Trophoblast cell (in vitro differentiated cells and primary cell): ENCODE data around the gene CIDEC.

Experiments used
- DNase-seq, 2 donors: peaks; one replicate each; pipeline ENCODE4 v3.0.0-alpha.2; 2016
- H2AFZ ChIP-seq: 2 replicates; pipeline ENCODE4 v1.6.1; 2013; ENCODE audit warnings: low read length, moderate library complexity, mild to moderate bottlenecking; ENCODE audit not compliant: insufficient read depth, poor library complexity
- H2AK5ac ChIP-seq: 2 replicates; pipeline ENCODE4 v1.6.1; 2013; ENCODE audit warnings: mild to moderate bottlenecking, low read length
- H2BK120ac ChIP-seq: 2 replicates; pipeline ENCODE4 v1.6.1; 2013; ENCODE audit warnings: low read length, mild to moderate bottlenecking, moderate library complexity; ENCODE audit not compliant: insufficient read depth, poor library complexity
- H2BK12ac ChIP-seq: 2 replicates; pipeline ENCODE4 v1.6.1; 2013; ENCODE audit warnings: mild to moderate bottlenecking, low read length, moderate library complexity
- H2BK5ac ChIP-seq: 2 replicates; pipeline ENCODE4 v1.6.1; 2013; ENCODE audit warnings: low read length, low read depth, moderate library complexity, mild to moderate bottlenecking; ENCODE audit not compliant: poor library complexity
- H3K14ac ChIP-seq: 2 replicates; pipeline ENCODE4 v1.6.1; 2013; ENCODE audit warnings: mild to moderate bottlenecking, low read length
- H3K18ac ChIP-seq: 2 replicates; pipeline ENCODE4 v1.6.1; 2013; ENCODE audit warnings: mild to moderate bottlenecking, low read length
- H3K23ac ChIP-seq: 2 replicates; pipeline ENCODE4 v1.6.1; 2013; ENCODE audit warnings: low read length
- H3K27ac ChIP-seq: 2 replicates; pipeline ENCODE4 v1.5.1; 2013; ENCODE audit warnings: low read depth, mild to moderate bottlenecking, inconsistent platforms, low read length, moderate library complexity
- H3K27me3 ChIP-seq: 2 replicates; pipeline ENCODE4 v1.6.1; 2013; ENCODE audit warnings: inconsistent platforms, mild to moderate bottlenecking, low read length, moderate library complexity; ENCODE audit not compliant: insufficient read depth
- H3K36me3 ChIP-seq, 2 experiments: 1 replicate in 1 of 2; 2 replicates in 1 of 2; pipeline ENCODE4 v1.6.1; 2013; ENCODE audit warnings: low read length in 2 of 2, mild to moderate bottlenecking in 2 of 2, moderate library complexity in 1 of 2; ENCODE audit not compliant: insufficient read depth in 2 of 2, control insufficient read depth in 1 of 2
- H3K4ac ChIP-seq: 2 replicates; pipeline ENCODE4 v1.6.1; 2013; ENCODE audit warnings: low read depth, mild to moderate bottlenecking, low read length, moderate library complexity
- H3K4me1 ChIP-seq, 2 experiments: 1 replicate in 1 of 2; 2 replicates in 1 of 2; pipeline ENCODE4 v1.6.1; 2013; ENCODE audit warnings: low read length in 2 of 2, mild to moderate bottlenecking in 2 of 2, moderate library complexity in 1 of 2; ENCODE audit not compliant: insufficient read depth in 2 of 2, control insufficient read depth in 1 of 2
- H3K4me2 ChIP-seq: 2 replicates; pipeline ENCODE4 v1.6.1; 2013; ENCODE audit warnings: inconsistent platforms, mild to moderate bottlenecking, low read length, moderate library complexity
- H3K4me3 ChIP-seq: 2 replicates; pipeline ENCODE4 v1.5.1; 2013; ENCODE audit warnings: mild to moderate bottlenecking, low read depth, low read length, inconsistent platforms
- H3K79me1 ChIP-seq: one replicate; pipeline ENCODE4 v1.6.1; 2013; ENCODE audit warnings: low read length
- H3K79me2 ChIP-seq: 2 replicates; pipeline ENCODE4 v1.6.1; 2013; ENCODE audit warnings: low read length, mild to moderate bottlenecking; ENCODE audit not compliant: control insufficient read depth, insufficient read depth, poor library complexity
- H3K9ac ChIP-seq: 2 replicates; pipeline ENCODE4 v1.6.1; 2013; ENCODE audit warnings: mild to moderate bottlenecking, low read length
- H3K9me3 ChIP-seq: 2 replicates; pipeline ENCODE4 v1.6.1; 2013; ENCODE audit warnings: low read depth, mild to moderate bottlenecking, control low read depth, inconsistent platforms, low read length; ENCODE audit not compliant: insufficient read depth
- H4K12ac ChIP-seq: 2 replicates; pipeline ENCODE4 v1.6.1; 2013; ENCODE audit warnings: low read depth, mild to moderate bottlenecking, low read length, moderate library complexity
- H4K8ac ChIP-seq: 2 replicates; pipeline ENCODE4 v1.6.1; 2013; ENCODE audit warnings: low read depth, mild to moderate bottlenecking, low read length, moderate library complexity
- H4K91ac ChIP-seq: one replicate; pipeline ENCODE4 v1.6.1; 2013; ENCODE audit warnings: low read depth, mild to moderate bottlenecking, low read length, moderate library complexity
- WGBS: extraction: QIAGEN DNeasy Blood & Tissue Kit; methylation state at CpG from one replicate; pipeline ENCODE4 v1.1.7; 2013; ENCODE audit warnings: missing lambda C conversion rate; ENCODE audit not compliant: insufficient read length, insufficient coverage; ENCODE audit errors: extremely low coverage; 5-methylcytosine and 5-hydroxymethylcytosine counted together

CIDEC gene

DNA sequence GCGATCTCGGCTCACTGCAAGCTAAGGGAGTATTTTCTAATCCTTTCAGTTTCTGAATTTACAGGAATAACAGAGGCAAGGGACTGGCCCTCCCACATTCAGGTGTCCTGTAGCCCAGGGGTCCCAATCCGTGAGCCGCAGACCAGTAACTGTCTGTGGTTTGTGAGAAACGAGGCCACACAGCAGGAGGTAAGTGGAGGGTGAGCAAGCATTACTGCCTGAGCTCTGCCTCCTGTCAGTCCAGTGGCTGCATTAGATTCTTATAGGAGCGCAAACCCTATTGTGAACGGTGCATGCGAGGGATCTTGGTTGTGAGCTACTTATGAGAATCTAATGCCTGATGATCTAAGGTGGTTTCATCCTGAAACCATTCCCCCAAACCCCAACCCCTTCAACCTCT is 31.8 kb upstream of the CIDEC start:
- Histone ChIP-seq H3K4me2 (no peak overlapping the region), H3K36me3 (peaks cover 2 to 3% of the 10 kb centered on the region in 2 experiments), H3K79me2 (peaks cover 10% of the 10 kb centered on the region), H3K4me1 (peaks cover 6 to 12% of the 10 kb centered on the region in 2 experiments), H3K23ac (no peak overlapping the region), H3K9me3 (no peaks in the 10 kb centered on the region), H3K9ac (no peak overlapping the region), H2BK12ac (no peak overlapping the region), H3K4ac (no peak overlapping the region), H4K12ac (no peak overlapping the region), H4K91ac (no peak overlapping the region), H2BK5ac (no peak overlapping the region), H3K4me3 (no peak overlapping the region), H3K27me3 (no peaks in the 10 kb centered on the region), H3K79me1 (peaks cover 14% of the 10 kb centered on the region), H3K14ac (no peak overlapping the region), H3K18ac (no peak overlapping the region), H2AK5ac (no peak overlapping the region), H4K8ac (no peak overlapping the region), H2AFZ (no peak overlapping the region), H3K27ac (no peak overlapping the region), H2BK120ac (no peak overlapping the region)
- no peak for DNase-seq
- no CpG with 5 or more reads among the region's 8 CpGs for WGBS

DNA sequence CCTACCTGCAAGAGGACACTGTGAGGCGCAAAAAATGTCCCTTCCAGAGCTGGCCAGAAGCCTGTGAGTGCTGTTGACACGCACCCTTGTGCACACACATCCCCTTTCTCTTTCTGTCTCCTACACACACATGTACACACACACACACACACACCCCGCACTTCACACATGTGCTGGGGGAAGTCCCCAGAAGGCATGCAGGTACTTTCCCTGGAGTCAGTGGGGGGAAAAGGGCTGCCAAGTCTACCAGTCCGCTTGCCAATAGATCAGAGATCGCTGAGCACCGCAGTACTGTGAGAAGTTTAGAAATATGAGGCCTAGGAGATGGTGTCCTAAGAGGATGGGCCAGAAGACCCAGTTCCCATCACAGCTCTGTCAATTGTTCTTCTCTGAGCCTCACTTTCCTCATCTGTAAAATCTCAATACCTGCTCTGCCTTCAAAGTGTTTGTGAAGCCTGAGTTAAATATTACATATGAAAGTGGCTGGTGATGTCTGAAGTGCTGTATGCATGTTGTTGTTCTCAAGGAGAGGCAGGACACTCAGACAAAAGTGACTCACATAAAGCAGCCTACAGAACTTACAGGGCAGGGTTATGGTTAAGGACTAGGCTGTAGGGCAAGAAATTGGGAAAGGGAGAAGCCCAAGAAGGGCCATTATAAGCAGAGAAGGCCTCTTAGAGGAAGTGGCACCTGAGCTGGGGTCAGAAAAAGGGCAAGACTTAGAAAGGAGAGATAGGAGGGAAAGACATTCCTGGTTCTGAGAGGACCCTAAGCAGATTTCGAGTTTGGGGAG is 29.4 kb upstream of the CIDEC start:
- Histone ChIP-seq H4K12ac (no peak overlapping the region), H3K14ac (no peak overlapping the region), H3K23ac (no peak overlapping the region), H3K4me1 (peaks cover 0 to 3% of the 10 kb centered on the region in 2 experiments), H3K36me3 (peaks cover 3 to 5% of the 10 kb centered on the region in 2 experiments), H3K4me3 (no peak overlapping the region), H2BK5ac (no peak overlapping the region), H4K8ac (no peak overlapping the region), H3K18ac (no peak overlapping the region), H3K27ac (no peak overlapping the region), H2AFZ (no peak overlapping the region), H2AK5ac (no peak overlapping the region), H3K9ac (no peak overlapping the region), H3K79me2 (no peaks in the 10 kb centered on the region), H2BK120ac (no peak overlapping the region), H4K91ac (no peak overlapping the region), H3K79me1 (no peaks in the 10 kb centered on the region), H3K27me3 (no peaks in the 10 kb centered on the region), H2BK12ac (no peak overlapping the region), H3K4me2 (no peak overlapping the region), H3K9me3 (no peaks in the 10 kb centered on the region), H3K4ac (no peak overlapping the region)
- WGBS, result no CpG with 5 or more reads among the region's 7 CpGs
- no peak for DNase-seq

DNA sequence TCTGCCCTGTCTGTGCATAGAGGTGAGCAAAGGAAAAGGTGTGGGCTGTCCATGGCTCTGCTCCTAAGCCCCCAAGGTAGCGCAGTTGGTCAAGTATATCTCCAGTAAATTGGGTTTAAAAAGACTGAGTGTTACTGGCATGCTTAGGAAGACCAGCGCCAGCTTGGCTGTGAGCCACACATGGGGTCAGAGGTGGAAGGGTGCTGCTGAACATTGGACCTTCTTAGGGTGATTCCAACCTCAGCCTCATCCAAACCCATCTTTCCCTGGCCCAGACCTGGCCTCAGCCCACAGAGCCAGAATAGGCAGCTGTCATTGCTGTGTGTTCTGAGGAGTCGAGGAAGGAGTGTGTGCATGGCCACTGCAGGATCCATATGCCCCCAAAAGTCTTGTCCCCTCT is 28.2 kb upstream of the CIDEC start:
- no peak overlapping the region for H2BK120ac ChIP-seq

DNA sequence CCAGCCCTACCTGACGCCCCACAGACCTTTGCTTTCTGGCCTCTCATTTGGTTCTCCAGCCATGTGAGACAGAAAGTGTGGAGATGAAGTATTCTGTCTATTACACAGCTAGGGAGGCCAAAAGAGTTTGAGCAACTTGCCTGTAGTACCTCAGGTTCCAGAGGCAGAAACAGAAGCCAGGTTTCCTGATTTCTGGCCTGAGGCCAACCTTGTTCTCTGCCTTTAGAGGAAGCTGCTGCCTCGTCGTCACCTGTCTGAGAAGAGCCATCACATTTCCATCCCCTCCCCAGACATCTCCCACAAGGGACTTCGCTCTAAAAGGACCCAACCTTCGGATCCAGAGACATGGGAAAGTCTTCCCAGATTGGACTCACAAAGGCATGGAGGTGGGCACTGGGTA is 26.4 kb upstream of the CIDEC start:
- Histone ChIP-seq H3K9me3 (no peaks in the 10 kb centered on the region), H4K12ac (no peak overlapping the region), H2AK5ac (no peak overlapping the region), H3K79me1 (peaks cover 6% of the 10 kb centered on the region), H2BK5ac (no peak overlapping the region), H2BK120ac (no peak overlapping the region), H2BK12ac (no peak overlapping the region), H3K4me2 (no peak overlapping the region), H3K36me3 (peaks cover 3 to 5% of the 10 kb centered on the region in 2 experiments), H3K9ac (no peak overlapping the region), H2AFZ (no peak overlapping the region), H3K23ac (no peak overlapping the region), H4K8ac (no peak overlapping the region), H3K4me3 (no peak overlapping the region), H3K27ac (no peak overlapping the region), H4K91ac (no peak overlapping the region), H3K14ac (no peak overlapping the region), H3K27me3 (no peaks in the 10 kb centered on the region), H3K4ac (no peak overlapping the region), H3K79me2 (peaks cover 3% of the 10 kb centered on the region), H3K18ac (no peak overlapping the region), H3K4me1 (peaks cover 13 to 19% of the 10 kb centered on the region in 2 experiments)
- no peak for DNase-seq
- WGBS, result no CpG with 5 or more reads among the region's 5 CpGs

More for the DNA sequence above, 28.2 kb upstream of the CIDEC start:
- no peak for DNase-seq
- Histone ChIP-seq H4K8ac (no peak overlapping the region), H3K4me1 (peaks cover 0 to 5% of the 10 kb centered on the region in 2 experiments), H3K4me2 (no peak overlapping the region), H3K4me3 (no peak overlapping the region), H3K4ac (no peak overlapping the region), H4K12ac (no peak overlapping the region), H3K14ac (no peak overlapping the region), H2AFZ (no peak overlapping the region), H2AK5ac (no peak overlapping the region), H4K91ac (no peak overlapping the region), H3K27me3 (no peaks in the 10 kb centered on the region), H3K79me2 (no peaks in the 10 kb centered on the region), H3K9ac (no peak overlapping the region), H3K79me1 (peaks cover 3% of the 10 kb centered on the region), H3K18ac (no peak overlapping the region), H2BK12ac (no peak overlapping the region), H3K23ac (no peak overlapping the region), H2BK5ac (no peak overlapping the region), H3K9me3 (no peaks in the 10 kb centered on the region), H3K36me3 (peaks cover 3 to 5% of the 10 kb centered on the region in 2 experiments), H3K27ac (no peak overlapping the region)
- WGBS, result no CpG with 5 or more reads among the region's 3 CpGs
